K562 (cell line): ENCODE measurements around the gene COL24A1.

Source experiments
- CHD2 ChIP-seq: IDR thresholded peaks from 2 replicates; pipeline ENCODE4 v1.6.1; 2011; ENCODE audit warnings: low read depth, low read length
- CTCF ChIP-seq, 3 experiments: IDR thresholded peaks in 2 of 3; conservative IDR thresholded peaks in 1 of 3; 2 replicates each; pipeline ENCODE4 v1.5.1; 2011 to 2012; ENCODE audit warnings: low read length in 3 of 3, mild to moderate bottlenecking in 3 of 3, control low read depth in 2 of 3, improper control_type of control experiment in 1 of 3, inconsistent platforms in 1 of 3, low read depth in 1 of 3, mixed read lengths in 1 of 3, moderate library complexity in 1 of 3; ENCODE audit not compliant: insufficient read depth in 2 of 3
- ELF4 ChIP-seq: fragments of 450-650 bp; formaldehyde crosslinking; IDR thresholded peaks from 2 replicates; pipeline ENCODE4 v1.4.0; 2022; ENCODE audit warnings: missing genetic modification characterization
- L3MBTL2 ChIP-seq: fragments of 450-650 bp; IDR thresholded peaks from 2 replicates; pipeline ENCODE4 v1.6.1; 2016; ENCODE audit warnings: mild to moderate bottlenecking, moderate library complexity
- MYC ChIP-seq, 2 experiments: fragments of 250-450 bp in 1 of 2; sonication (Bioruptor Pico) in 1 of 2; IDR thresholded peaks; 2 replicates each; pipeline versions ENCODE4 v1.5.1 to v1.6.1; 2012 to 2021; ENCODE audit warnings: low read depth in 2 of 2, borderline replicate concordance in 1 of 2, improper control_type of control experiment in 1 of 2, low read length in 1 of 2, mild to moderate bottlenecking in 1 of 2, moderate library complexity in 1 of 2
- POLR2AphosphoS2 ChIP-seq: IDR thresholded peaks from 2 replicates; pipeline ENCODE4 v1.6.1; 2012; ENCODE audit warnings: low read length, improper control_type of control experiment
- POLR2AphosphoS5 ChIP-seq: IDR thresholded peaks from 2 replicates; pipeline ENCODE4 v1.6.1; 2011; ENCODE audit warnings: mild to moderate bottlenecking, low read depth, low read length, moderate library complexity; ENCODE audit not compliant: control insufficient read depth, insufficient read depth
- SREBF1 ChIP-seq: fragments of 150-350 bp; IDR thresholded peaks from 2 replicates; pipeline ENCODE4 v1.6.1; 2014; ENCODE audit warnings: antibody characterized with exemption, low read depth, low read length, borderline replicate concordance
- USF2 ChIP-seq: sonication (generic); formaldehyde crosslinking; IDR thresholded peaks from 2 replicates; pipeline ENCODE4 v1.5.0; 2020; ENCODE audit warnings: missing genetic modification reagents
- ZNF175 ChIP-seq: fragments of 200-800 bp; sonication (Bioruptor generic); IDR thresholded peaks from 2 replicates; pipeline ENCODE4 v1.6.1; 2016; ENCODE audit warnings: low read depth, mild to moderate bottlenecking, missing genetic modification characterization, missing compliant biosample characterization
- TF ChIP-seq, protein P1 (sequence below), 2 experiments: fragments of 450-650 bp in 1 of 2; IDR thresholded peaks; 2 replicates each; pipeline ENCODE4 v1.6.1; 2011 to 2017; ENCODE audit warnings: low read depth in 2 of 2, antibody characterized with exemption in 1 of 2, borderline replicate concordance in 1 of 2, low read length in 1 of 2, mild to moderate bottlenecking in 1 of 2, mixed read lengths in 1 of 2; ENCODE audit not compliant: control insufficient read depth in 1 of 2

GRCh38 chr1:85991261-85991660, 165.3 kb downstream of the COL24A1 start:
- no peak for TF ChIP-seq POLR2AphosphoS2
- no peak for TF ChIP-seq SREBF1
- no peak for TF ChIP-seq USF2
- TF ChIP-seq CTCF (IDR thresholded peaks at IDR 0.05 in 2 of 3, conservative IDR thresholded peaks at IDR 0.05 in 1 of 3; ENCODE audit: insufficient read depth in 2 of 3, low read depth in 1 of 3, low read length in 3 of 3): no peak
- TF ChIP-seq CHD2: no peak
- no peak for TF ChIP-seq ZNF175
- TF ChIP-seq POLR2AphosphoS5: no peak
- no peak for TF ChIP-seq L3MBTL2
- TF ChIP-seq ELF4: no peak
- TF ChIP-seq, protein P1, sequence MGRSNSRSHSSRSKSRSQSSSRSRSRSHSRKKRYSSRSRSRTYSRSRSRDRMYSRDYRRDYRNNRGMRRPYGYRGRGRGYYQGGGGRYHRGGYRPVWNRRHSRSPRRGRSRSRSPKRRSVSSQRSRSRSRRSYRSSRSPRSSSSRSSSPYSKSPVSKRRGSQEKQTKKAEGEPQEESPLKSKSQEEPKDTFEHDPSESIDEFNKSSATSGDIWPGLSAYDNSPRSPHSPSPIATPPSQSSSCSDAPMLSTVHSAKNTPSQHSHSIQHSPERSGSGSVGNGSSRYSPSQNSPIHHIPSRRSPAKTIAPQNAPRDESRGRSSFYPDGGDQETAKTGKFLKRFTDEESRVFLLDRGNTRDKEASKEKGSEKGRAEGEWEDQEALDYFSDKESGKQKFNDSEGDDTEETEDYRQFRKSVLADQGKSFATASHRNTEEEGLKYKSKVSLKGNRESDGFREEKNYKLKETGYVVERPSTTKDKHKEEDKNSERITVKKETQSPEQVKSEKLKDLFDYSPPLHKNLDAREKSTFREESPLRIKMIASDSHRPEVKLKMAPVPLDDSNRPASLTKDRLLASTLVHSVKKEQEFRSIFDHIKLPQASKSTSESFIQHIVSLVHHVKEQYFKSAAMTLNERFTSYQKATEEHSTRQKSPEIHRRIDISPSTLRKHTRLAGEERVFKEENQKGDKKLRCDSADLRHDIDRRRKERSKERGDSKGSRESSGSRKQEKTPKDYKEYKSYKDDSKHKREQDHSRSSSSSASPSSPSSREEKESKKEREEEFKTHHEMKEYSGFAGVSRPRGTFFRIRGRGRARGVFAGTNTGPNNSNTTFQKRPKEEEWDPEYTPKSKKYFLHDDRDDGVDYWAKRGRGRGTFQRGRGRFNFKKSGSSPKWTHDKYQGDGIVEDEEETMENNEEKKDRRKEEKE (IDR thresholded peaks at IDR 0.05; ENCODE audit: borderline replicate concordance in 1 of 2, control insufficient read depth in 1 of 2, low read depth in 2 of 2, low read length in 1 of 2): no peak
- no peak for TF ChIP-seq MYC (IDR thresholded peaks at IDR 0.05; ENCODE audit: low read depth, low read length)
- no peak for TF ChIP-seq MYC (CRISPR knock-in tag; IDR thresholded peaks at IDR 0.05; ENCODE audit: borderline replicate concordance, low read depth)
